Caki2 (cell line): ENCODE data around the gene WSB1. TPM values are rescaled to one million over a fixed set of nuclear protein-coding genes. Genes with fewer than 3 reads are reported as not detected.
"Not testable (repeated sequence)": the region's sequence is repeated elsewhere in the genome, so short reads cannot be mapped to it uniquely, and the experiment has no call there.

ENCODE experiments used
- DNase-seq: peaks from one replicate; pipeline ENCODE4 v3.0.0-alpha.2; 2015; ENCODE audit warnings: low read depth
- in situ Hi-C: cut with HindIII; loops from 2 replicates; pipeline ENCODE4 v1.10.0; 2016; ENCODE audit warnings: low sequenced_read_pairs, low pct_unique_long_range_greater_than_20kb, mixed read lengths
- total RNA-seq: library from RNA; depleted of rRNA; stranded (reverse); fragments of >200 nt; shearing (Covaris generic); gene quantifications from 2 replicates; pipeline ENCODE4 v1.2.3, GENCODE V29; 2014; ENCODE audit warnings: low replicate concordance; rRNA removed

The WSB1 gene
- total RNA-seq: 28.0 and 47.5 TPM in 2 replicates

GRCh38 chr17:27293898-27294688 is at the start of gene WSB1:
Gene WSB1, plus strand, starts transcription at chr17:27294114. Its CDS starts 282 bp downstream, at chr17:27294396.
- DNase-seq: peak; percentile 91
- in situ Hi-C loops: no loop called here

GRCh38 chr17:27244491-27245223 is 49.3 kb upstream of the WSB1 start:
- in situ Hi-C loops: no loop called here
- DNase-seq: no peak

- in situ Hi-C loops: no loop called here
- DNase-seq: peak; percentile 75
Observed at GRCh38 chr17:27245230-27245696, 48.7 kb upstream of the WSB1 start.

- DNase-seq: no peak
- in situ Hi-C loops: no loop called here
Observed at GRCh38 chr17:27246537-27246936, 47.4 kb upstream of the WSB1 start.

GRCh38 chr17:27247071-27247957 is 46.6 kb upstream of the WSB1 start:
- in situ Hi-C loops: no loop called here
- peak; percentile 50 for DNase-seq

- no peak for DNase-seq
- in situ Hi-C loops: no loop called here
Observed at GRCh38 chr17:27247958-27248342, 46.0 kb upstream of the WSB1 start.

GRCh38 chr17:27250791-27251190 is 43.1 kb upstream of the WSB1 start:
- DNase-seq, in situ Hi-C loops: not testable (repeated sequence)

GRCh38 chr17:27254802-27255201 is 39.1 kb upstream of the WSB1 start:
- in situ Hi-C loops, DNase-seq: not testable (repeated sequence)

- in situ Hi-C loops: no loop called here
- DNase-seq: no peak
Observed at GRCh38 chr17:27256225-27257030, 37.5 kb upstream of the WSB1 start.

- in situ Hi-C loops: no loop called here
- no peak for DNase-seq
Observed at GRCh38 chr17:27257031-27257357, 36.9 kb upstream of the WSB1 start.

- DNase-seq: no peak
- in situ Hi-C loops: no loop called here
Observed at GRCh38 chr17:27259356-27259755, 34.6 kb upstream of the WSB1 start.

- in situ Hi-C loops: no loop called here
Observed at GRCh38 chr17:27263386-27263785, 30.5 kb upstream of the WSB1 start.

GRCh38 chr17:27264068-27264812 is 29.7 kb upstream of the WSB1 start:
- DNase-seq: no peak
- in situ Hi-C loops: no loop called here

More at GRCh38 chr17:27263386-27263785, 30.5 kb upstream of the WSB1 start:
- no peak for DNase-seq

GRCh38 chr17:27265333-27265732 is 28.6 kb upstream of the WSB1 start:
- in situ Hi-C loops: no loop called here
- DNase-seq: no peak

GRCh38 chr17:27266228-27266627 is 27.7 kb upstream of the WSB1 start:
- in situ Hi-C loops: no loop called here

GRCh38 chr17:27268394-27269085 is 25.4 kb upstream of the WSB1 start:
- in situ Hi-C loops: no loop called here
- DNase-seq: no peak

More at GRCh38 chr17:27266228-27266627, 27.7 kb upstream of the WSB1 start:
- DNase-seq: no peak

GRCh38 chr17:27269201-27269600 is 24.7 kb upstream of the WSB1 start:
- DNase-seq: no peak
- in situ Hi-C loops: no loop called here
